Measurements from ENCODE around the gene SCGB1D4. TPM values are rescaled to one million over a fixed set of nuclear protein-coding genes. Genes with fewer than 3 reads are reported as not detected.
"Not testable (repeated sequence)": the region's sequence is repeated elsewhere in the genome, so short reads cannot be mapped to it uniquely, and the experiment has no call there.

Gene SCGB1D4
- total RNA-seq, 2 experiments from 2014 or later: not detected

- TF ChIP-seq CTCF (IDR thresholded peaks at IDR 0.05): peak; percentile 76
- Mint-ChIP-seq H3K4me3 (no peak overlapping the region), H3K27ac (no peak overlapping the region), H3K9me3 (no peaks in the 10 kb centered on the region), H3K27me3 (peaks cover 3% of the 10 kb centered on the region), H3K36me3 (ENCODE audit: low read depth) (no peaks in the 10 kb centered on the region), H3K4me1 (ENCODE audit: low read depth) (peaks cover 8% of the 10 kb centered on the region)
- peak; percentile 52 for ATAC-seq
- POLR2A ChIA-PET: interaction anchor here (0.6 to 1.2 kb wide), 3 partner anchors 10 to 35 kb away, joined by 3 read pairs; no protein-coding TSS in a partner anchor
- intact Hi-C loops (cut with micrococcal nuclease): loop anchor here (2.0 kb wide), 1 partner anchor 38 kb away; no protein-coding TSS in a partner anchor
- DNase-seq: peak; percentile 80
- CTCF ChIA-PET: interaction anchor here (0.7 to 4.5 kb wide), 24 partner anchors 11 to 220 kb away, joined by 3 to 45 read pairs (median 4); partner anchors contain the start of gene SCGB1D2
Measured at GRCh38 chr11:62340269-62340901, 41.5 kb upstream of the SCGB1D4 start.

GRCh38 chr11:62338218-62338617, 39.3 kb upstream of the SCGB1D4 start:
- TF ChIP-seq CTCF (IDR thresholded peaks at IDR 0.05): no peak
- peak overlapping the region; percentile 80 for H3K4me3 Mint-ChIP-seq
- CTCF ChIA-PET: interaction anchor here (0.8 to 4.5 kb wide), 7 partner anchors 13 to 205 kb away, joined by 3 to 45 read pairs (median 3); no protein-coding TSS in a partner anchor

GRCh38 chr11:62337303-62338181, 38.7 kb upstream of the SCGB1D4 start, which contains the start of gene ASRGL1:
TSS of gene ASRGL1 (plus strand) at chr11:62337448. CDS start at chr11:62337978, 530 bp downstream.
- ChIA-PET CTCF (interaction anchor here (0.8 to 4.5 kb wide), 9 partner anchors 10 to 205 kb away, joined by 3 to 45 read pairs (median 3); no protein-coding TSS in a partner anchor), POLR2A (interaction anchor here (1.0 to 1.3 kb wide), 3 partner anchors 14 to 40 kb away, joined by 3 read pairs; no protein-coding TSS in a partner anchor)
- peak within 1 kb of the TSS; percentile 80 for H3K4me3 Mint-ChIP-seq
- H3K4me1 Mint-ChIP-seq (ENCODE audit: low read depth): peaks cover 8% of the 10 kb centered on the region
- no peaks in the 10 kb centered on the region for H3K36me3 Mint-ChIP-seq (ENCODE audit: low read depth)
- no peaks in the 10 kb centered on the region for H3K9me3 Mint-ChIP-seq
- intact Hi-C loops (cut with micrococcal nuclease): no loop called here
- peak; percentile 84 for ATAC-seq
- peaks cover 4% of the 10 kb centered on the region for H3K27me3 Mint-ChIP-seq
- peak; percentile 80 for DNase-seq
- H3K27ac Mint-ChIP-seq: peak within 1 kb of the TSS; percentile 32
- no peak for TF ChIP-seq CTCF (IDR thresholded peaks at IDR 0.05)

More at GRCh38 chr11:62338218-62338617, 39.3 kb upstream of the SCGB1D4 start:
- H3K9me3 Mint-ChIP-seq: no peaks in the 10 kb centered on the region
- intact Hi-C loops (cut with micrococcal nuclease): no loop called here
- H3K27me3 Mint-ChIP-seq: peaks cover 4% of the 10 kb centered on the region
- ATAC-seq (no peak), DNase-seq (no peak)
- peaks cover 8% of the 10 kb centered on the region for H3K4me1 Mint-ChIP-seq (ENCODE audit: low read depth)
- no peaks in the 10 kb centered on the region for H3K36me3 Mint-ChIP-seq (ENCODE audit: low read depth)
- H3K27ac Mint-ChIP-seq: no peak overlapping the region
- POLR2A ChIA-PET: interaction anchor here (1.3 kb wide), 1 partner anchor 14 kb away, joined by 3 read pairs; no protein-coding TSS in a partner anchor

GRCh38 chr11:62336949-62337302, 38.1 kb upstream of the SCGB1D4 start:
- intact Hi-C loops (cut with micrococcal nuclease); H3K9me3 Mint-ChIP-seq; H3K27me3 Mint-ChIP-seq; H3K4me1 Mint-ChIP-seq (ENCODE audit: low read depth); DNase-seq; H3K36me3 Mint-ChIP-seq (ENCODE audit: low read depth): not testable (repeated sequence)
- peak overlapping the region; percentile 32 for H3K27ac Mint-ChIP-seq
- ATAC-seq: peak; percentile 15
- H3K4me3 Mint-ChIP-seq: peak overlapping the region; percentile 80
- ChIA-PET CTCF (interaction anchor here (0.9 to 4.4 kb wide), 4 partner anchors 9 to 206 kb away, joined by 3 to 32 read pairs (median 4); no protein-coding TSS in a partner anchor), POLR2A (interaction anchor here (0.6 to 1.3 kb wide), 4 partner anchors 13 to 69 kb away, joined by 3 read pairs; no protein-coding TSS in a partner anchor)

- Mint-ChIP-seq H3K9me3 (no peaks in the 10 kb centered on the region), H3K4me1 (ENCODE audit: low read depth) (peaks cover 8% of the 10 kb centered on the region), H3K27ac (no peak overlapping the region), H3K27me3 (peaks cover 8% of the 10 kb centered on the region), H3K36me3 (ENCODE audit: low read depth) (no peaks in the 10 kb centered on the region), H3K4me3 (no peak overlapping the region)
- ATAC-seq: no peak
- no peak for DNase-seq
- ChIA-PET CTCF (interaction anchor here (1.0 to 1.5 kb wide), 3 partner anchors 11 to 60 kb away, joined by 3 read pairs; no protein-coding TSS in a partner anchor), POLR2A (no interaction called here)
- intact Hi-C loops (cut with micrococcal nuclease): no loop called here
- TF ChIP-seq CTCF (IDR thresholded peaks at IDR 0.05): no peak
Measured at GRCh38 chr11:62333768-62334167, 34.9 kb upstream of the SCGB1D4 start.

- H3K36me3 Mint-ChIP-seq (ENCODE audit: low read depth); H3K9me3 Mint-ChIP-seq; POLR2A ChIA-PET: not testable (repeated sequence)
Measured at GRCh38 chr11:62331264-62331663, 32.4 kb upstream of the SCGB1D4 start.

GRCh38 chr11:62327541-62327940, 28.7 kb upstream of the SCGB1D4 start:
- DNase-seq; H3K4me3 Mint-ChIP-seq; ATAC-seq; intact Hi-C loops (cut with micrococcal nuclease); POLR2A ChIA-PET; H3K36me3 Mint-ChIP-seq (ENCODE audit: low read depth); H3K27ac Mint-ChIP-seq; H3K9me3 Mint-ChIP-seq; H3K27me3 Mint-ChIP-seq; H3K4me1 Mint-ChIP-seq (ENCODE audit: low read depth): not testable (repeated sequence)
- CTCF ChIA-PET: interaction anchor here (1.1 to 3.0 kb wide), 4 partner anchors 10 to 111 kb away, joined by 4 to 13 read pairs (median 4); partner anchors contain the start of gene ASRGL1

More at GRCh38 chr11:62331264-62331663, 32.4 kb upstream of the SCGB1D4 start:
- ATAC-seq; CTCF ChIA-PET; H3K27ac Mint-ChIP-seq; H3K4me3 Mint-ChIP-seq; DNase-seq; intact Hi-C loops (cut with micrococcal nuclease); H3K27me3 Mint-ChIP-seq; H3K4me1 Mint-ChIP-seq (ENCODE audit: low read depth): not testable (repeated sequence)

Measured in activated CD8-positive, alpha-beta T cell treated with anti-CD3 and anti-CD28 coated beads for 36 hours (primary cell).